Right atrium auricular region (tissue), 2 donors: Measurements from ENCODE around the gene ITGAV. TPM values are rescaled to one million over a fixed set of nuclear protein-coding genes. Genes with fewer than 3 reads are reported as not detected.
"Not testable (repeated sequence)": the region's sequence is repeated elsewhere in the genome, so short reads cannot be mapped to it uniquely, and the experiment has no call there.

Experiments
- DNase-seq: peaks from one replicate; pipeline ENCODE4 v3.0.0-alpha.2; 2019; ENCODE audit warnings: low spot score
- H3K27ac ChIP-seq, 2 donors: fragments of 200-600 bp; sonication (generic); 1 replicate in 1 of 2; 2 replicates in 1 of 2; pipeline ENCODE4 v1.5.1; 2016 to 2019
- H3K27me3 ChIP-seq, 2 donors: fragments of 200-600 bp; sonication (generic); one replicate each; pipeline versions ENCODE4 v1.5.1 to v1.6.0; 2017 to 2019
- H3K36me3 ChIP-seq: fragments of 200-600 bp; sonication (generic); one replicate; pipeline ENCODE4 v1.5.1; 2016
- H3K4me1 ChIP-seq, 2 donors: fragments of 200-600 bp; sonication (generic); one replicate each; pipeline versions ENCODE4 v1.5.1 to v1.6.0; 2017 to 2019
- H3K4me3 ChIP-seq, 2 donors: fragments of 200-600 bp; sonication (generic); 1 replicate in 1 of 2; 2 replicates in 1 of 2; pipeline ENCODE4 v1.5.1; 2017 to 2019; ENCODE audit warnings: mild to moderate bottlenecking in 1 of 2, moderate library complexity in 1 of 2
- H3K9me3 ChIP-seq, 2 donors: fragments of 200-600 bp; sonication (generic); one replicate each; pipeline ENCODE4 v1.5.1; 2019
- total RNA-seq, 2 donors: library from RNA; depleted of rRNA; stranded (reverse); fragments of >200 nt; gene quantifications; one replicate each; pipeline ENCODE4 v1.1.0, GENCODE V29; 2016
- TF ChIP-seq, protein P1 (sequence below), 2 donors: fragments of 200-600 bp; sonication (generic); IDR thresholded peaks; one replicate each; pipeline ENCODE4 v1.5.1; 2019; ENCODE audit warnings: antibody characterized with exemption in 2 of 2

Gene ITGAV
- total RNA-seq, 2 donors from 2014 or later: 79.8 to 152 TPM

DNA sequence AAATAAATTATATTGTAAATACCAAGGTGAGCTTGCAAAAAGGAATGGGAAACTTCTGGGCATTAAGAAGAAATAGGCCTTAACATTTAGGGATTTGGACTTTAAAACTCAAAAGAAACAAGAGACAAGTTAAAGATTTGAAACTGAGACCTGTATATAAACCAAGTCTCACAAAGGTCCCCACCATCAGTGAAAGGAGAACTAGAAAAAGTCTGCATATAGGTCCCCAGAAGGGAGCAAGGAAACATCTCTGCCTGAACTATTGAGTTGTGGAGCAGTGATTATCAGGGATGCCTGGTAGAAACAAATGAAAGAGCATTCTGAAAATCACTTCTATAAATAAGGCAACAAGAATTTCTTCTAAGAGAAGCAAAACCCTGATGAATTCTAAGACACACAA, 30.5 kb upstream of the ITGAV start:
- H3K9me3 ChIP-seq: no peaks in the 10 kb centered on the region
- H3K4me1 ChIP-seq: no peaks in the 10 kb centered on the region
- no peaks in the 10 kb centered on the region for H3K36me3 ChIP-seq
- no peak overlapping the region for H3K27ac ChIP-seq
- no peaks in the 10 kb centered on the region for H3K27me3 ChIP-seq
- no peak overlapping the region for H3K4me3 ChIP-seq
- DNase-seq: no peak
- TF ChIP-seq, protein P1, sequence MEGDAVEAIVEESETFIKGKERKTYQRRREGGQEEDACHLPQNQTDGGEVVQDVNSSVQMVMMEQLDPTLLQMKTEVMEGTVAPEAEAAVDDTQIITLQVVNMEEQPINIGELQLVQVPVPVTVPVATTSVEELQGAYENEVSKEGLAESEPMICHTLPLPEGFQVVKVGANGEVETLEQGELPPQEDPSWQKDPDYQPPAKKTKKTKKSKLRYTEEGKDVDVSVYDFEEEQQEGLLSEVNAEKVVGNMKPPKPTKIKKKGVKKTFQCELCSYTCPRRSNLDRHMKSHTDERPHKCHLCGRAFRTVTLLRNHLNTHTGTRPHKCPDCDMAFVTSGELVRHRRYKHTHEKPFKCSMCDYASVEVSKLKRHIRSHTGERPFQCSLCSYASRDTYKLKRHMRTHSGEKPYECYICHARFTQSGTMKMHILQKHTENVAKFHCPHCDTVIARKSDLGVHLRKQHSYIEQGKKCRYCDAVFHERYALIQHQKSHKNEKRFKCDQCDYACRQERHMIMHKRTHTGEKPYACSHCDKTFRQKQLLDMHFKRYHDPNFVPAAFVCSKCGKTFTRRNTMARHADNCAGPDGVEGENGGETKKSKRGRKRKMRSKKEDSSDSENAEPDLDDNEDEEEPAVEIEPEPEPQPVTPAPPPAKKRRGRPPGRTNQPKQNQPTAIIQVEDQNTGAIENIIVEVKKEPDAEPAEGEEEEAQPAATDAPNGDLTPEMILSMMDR (IDR thresholded peaks at IDR 0.05): no peak

DNA sequence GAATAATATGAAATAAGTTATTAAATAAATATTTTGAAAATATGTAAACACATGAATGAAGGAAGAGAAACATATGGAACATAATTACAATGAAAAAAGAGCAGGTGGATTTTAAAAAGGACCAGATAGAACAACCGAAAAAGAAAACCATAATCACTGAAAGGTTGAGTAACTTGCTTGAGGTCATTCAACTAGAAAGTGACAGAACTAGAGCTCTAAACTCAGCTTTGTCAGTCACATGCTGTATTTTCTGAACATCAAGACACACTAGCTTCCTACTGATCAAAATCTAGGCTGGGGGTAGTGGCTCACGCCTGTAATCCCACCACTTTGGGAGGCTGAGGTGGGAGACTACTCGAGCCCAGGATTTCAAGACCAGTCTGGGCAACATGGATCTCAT, 30.0 kb upstream of the ITGAV start:
- H3K4me3 ChIP-seq: no peak overlapping the region
- no peaks in the 10 kb centered on the region for H3K4me1 ChIP-seq
- no peaks in the 10 kb centered on the region for H3K36me3 ChIP-seq
- no peaks in the 10 kb centered on the region for H3K9me3 ChIP-seq
- no peak for DNase-seq
- H3K27me3 ChIP-seq: no peaks in the 10 kb centered on the region
- TF ChIP-seq, protein P1 (IDR thresholded peaks at IDR 0.05): no peak
- no peak overlapping the region for H3K27ac ChIP-seq

DNA sequence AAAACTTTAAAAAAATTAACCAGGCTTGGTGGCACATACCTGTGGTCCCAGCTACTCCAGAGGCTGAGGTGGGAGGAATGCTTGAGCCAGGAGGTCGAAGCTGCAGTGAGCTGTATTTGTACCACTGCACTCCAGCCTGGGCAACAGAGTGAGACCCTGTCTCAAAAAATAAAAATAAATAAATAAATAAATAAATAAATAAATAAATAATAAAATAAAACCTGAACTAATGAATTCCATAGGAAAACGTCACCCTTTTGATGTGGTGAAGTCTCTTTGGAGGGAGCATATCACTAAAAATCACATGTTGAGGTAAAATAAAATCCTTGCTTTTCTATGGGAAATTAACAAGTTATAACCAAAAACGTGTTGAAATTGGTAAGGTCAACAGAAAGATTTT, 29.6 kb upstream of the ITGAV start:
- no peaks in the 10 kb centered on the region for H3K4me1 ChIP-seq
- TF ChIP-seq, protein P1 (IDR thresholded peaks at IDR 0.05): no peak
- no peaks in the 10 kb centered on the region for H3K27me3 ChIP-seq
- no peak overlapping the region for H3K4me3 ChIP-seq
- no peaks in the 10 kb centered on the region for H3K9me3 ChIP-seq
- no peaks in the 10 kb centered on the region for H3K36me3 ChIP-seq
- no peak for DNase-seq
- H3K27ac ChIP-seq: no peak overlapping the region

DNA sequence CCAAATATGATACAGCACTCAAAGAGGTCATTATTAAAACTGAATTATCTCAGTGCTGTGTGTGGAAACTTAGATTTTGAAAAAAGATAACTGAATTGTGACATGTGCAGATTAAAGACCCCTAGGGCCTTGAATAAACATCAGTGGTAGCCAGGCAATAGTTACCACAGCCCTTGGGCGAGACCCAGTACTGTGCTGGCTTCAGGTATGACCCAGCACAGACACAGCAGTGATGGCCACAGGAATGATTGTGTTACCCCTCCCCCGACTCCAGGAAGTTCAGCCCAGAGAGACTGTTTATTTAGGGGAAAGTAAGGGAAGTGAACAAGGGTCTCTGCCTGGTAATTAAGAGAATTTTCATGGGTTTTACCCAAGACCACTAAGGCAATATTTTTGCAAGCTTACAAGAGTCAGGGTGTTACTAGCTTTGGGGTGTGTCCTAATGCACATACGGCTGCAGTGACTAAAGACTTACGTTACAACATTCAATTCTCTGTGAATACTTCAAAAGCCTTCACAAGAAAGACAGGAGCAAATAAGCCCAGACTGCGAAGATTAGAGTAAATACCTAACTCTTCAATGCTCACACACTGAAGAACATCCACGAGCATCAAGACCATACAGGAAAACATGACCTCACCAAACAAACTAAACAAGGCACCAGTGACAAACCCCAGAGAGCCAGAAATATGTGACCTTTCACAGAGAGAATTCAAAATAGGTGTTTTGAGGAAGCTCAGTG, 28.2 kb upstream of the ITGAV start:
- no peak for DNase-seq
- Histone ChIP-seq H3K9me3 (no peaks in the 10 kb centered on the region), H3K4me3 (no peak overlapping the region), H3K27ac (no peak overlapping the region), H3K4me1 (no peaks in the 10 kb centered on the region), H3K27me3 (no peaks in the 10 kb centered on the region), H3K36me3 (no peaks in the 10 kb centered on the region)
- TF ChIP-seq, protein P1 (IDR thresholded peaks at IDR 0.05): no peak

DNA sequence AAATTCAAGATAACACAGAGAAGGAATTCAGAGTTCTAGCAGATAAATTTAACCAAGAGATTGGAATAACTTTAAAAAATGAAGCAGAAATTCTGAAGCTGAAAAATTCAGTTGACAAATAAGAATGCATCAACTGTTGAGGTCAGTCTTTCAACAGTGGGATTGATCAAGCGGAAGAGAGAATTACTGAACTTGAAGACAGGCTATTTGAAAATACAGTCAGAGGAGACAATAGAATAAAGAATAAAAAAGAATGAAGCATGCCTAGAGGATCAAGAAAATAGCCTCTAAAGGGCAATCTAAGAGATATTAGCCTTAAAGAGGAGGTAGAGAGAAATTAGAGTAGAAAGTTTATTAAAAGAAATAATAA, 27.7 kb upstream of the ITGAV start:
- TF ChIP-seq, protein P1 (IDR thresholded peaks at IDR 0.05): no peak

DNA sequence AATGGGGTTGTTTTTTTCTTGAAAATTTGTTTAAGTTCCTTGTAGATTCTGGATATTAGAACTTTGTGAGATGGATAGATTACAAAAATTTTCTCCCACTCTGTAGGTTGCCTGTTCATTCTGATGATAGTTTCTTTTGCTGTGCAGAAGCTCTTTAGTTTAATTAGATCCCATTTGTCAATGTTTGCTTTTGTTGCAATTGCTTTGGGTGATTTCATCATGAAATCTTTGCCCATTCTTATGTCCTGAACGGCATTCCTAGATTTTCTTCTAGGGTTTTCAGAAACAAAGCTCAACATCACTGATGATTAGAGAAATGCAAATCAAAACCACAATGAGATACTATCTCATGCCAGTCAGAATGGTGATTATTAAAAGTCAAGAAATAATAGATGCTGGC, 21.3 kb upstream of the ITGAV start:
- H3K4me1 ChIP-seq, H3K36me3 ChIP-seq, H3K27me3 ChIP-seq, DNase-seq, H3K27ac ChIP-seq, H3K4me3 ChIP-seq, H3K9me3 ChIP-seq: not testable (repeated sequence)

More for the DNA sequence above, 27.7 kb upstream of the ITGAV start:
- Histone ChIP-seq H3K27me3 (no peaks in the 10 kb centered on the region), H3K9me3 (no peaks in the 10 kb centered on the region), H3K36me3 (no peaks in the 10 kb centered on the region), H3K4me1 (no peaks in the 10 kb centered on the region), H3K27ac (no peak overlapping the region), H3K4me3 (no peak overlapping the region)
- no peak for DNase-seq

DNA sequence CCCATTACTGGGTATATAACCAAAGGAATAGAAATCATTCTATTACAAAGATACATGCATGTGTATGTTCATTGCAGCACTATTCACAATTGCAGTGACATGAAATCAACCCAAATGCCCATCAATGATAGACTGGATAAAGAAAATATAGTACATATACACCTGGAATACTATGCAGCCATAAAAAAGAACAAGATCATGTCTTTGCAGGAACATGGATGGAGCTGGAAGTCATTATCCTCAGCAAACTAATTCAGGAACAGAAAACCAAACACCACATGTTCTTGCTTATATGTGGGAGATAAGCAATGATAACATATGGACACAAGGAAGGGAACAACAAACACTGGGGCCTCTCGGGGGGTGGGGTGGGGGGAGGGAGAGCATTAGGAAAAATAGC, 20.7 kb upstream of the ITGAV start:
- not testable (repeated sequence) for H3K4me1 ChIP-seq, DNase-seq, H3K4me3 ChIP-seq, H3K27ac ChIP-seq, H3K36me3 ChIP-seq, H3K9me3 ChIP-seq, H3K27me3 ChIP-seq
